NCI-H526 (cell line): ENCODE results near the gene TM7SF2.

Experiments used
- DNase-seq, 2 experiments: peaks; one replicate each; lab custom pipeline; 2025; lab: John Stamatoyannopoulos, UW

TM7SF2 gene

DNA sequence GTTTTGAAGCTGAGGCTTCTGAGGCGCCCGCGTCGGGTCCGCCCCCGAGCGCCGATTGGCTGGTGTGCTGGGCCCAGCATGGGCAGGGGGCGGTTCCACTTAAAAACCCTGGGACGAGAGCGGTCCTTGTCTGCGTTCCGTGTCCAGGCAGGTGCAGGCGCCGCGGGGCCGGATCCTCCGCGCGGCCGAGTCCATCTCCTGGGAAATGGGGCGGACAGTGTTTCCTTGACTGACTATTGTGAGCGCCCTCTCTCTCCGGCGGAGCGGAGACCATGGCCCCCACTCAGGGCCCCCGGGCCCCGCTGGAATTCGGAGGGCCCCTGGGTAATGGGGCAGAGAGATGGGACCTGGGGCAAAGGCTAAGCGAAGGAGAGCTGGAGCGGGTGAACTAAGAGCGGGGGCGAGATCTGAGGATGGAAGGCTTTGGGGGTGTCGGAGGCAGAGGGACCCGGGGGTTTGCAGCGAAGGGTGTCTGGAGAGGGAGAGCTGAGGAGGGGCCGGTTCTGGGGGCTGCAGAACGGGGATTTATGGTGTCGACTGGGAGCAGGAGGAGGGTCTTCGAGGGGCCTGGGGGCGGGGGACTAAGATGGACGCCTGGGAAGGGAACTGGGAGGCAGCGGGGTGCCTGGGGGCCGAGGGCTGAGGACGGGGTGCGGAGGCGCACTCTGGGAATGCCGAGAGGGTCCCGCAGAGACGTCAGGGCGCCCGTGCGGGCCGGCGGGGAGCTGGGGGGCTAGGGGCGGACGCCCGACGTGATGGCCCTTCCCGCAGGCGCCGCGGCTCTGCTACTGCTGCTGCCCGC is at the start of gene TM7SF2:
TSS of gene TM7SF2 (plus strand) at position 129 of the 802 bp plus-strand sequence. CDS start at position 273, 144 bp downstream.
- peak; percentile 94 to 99 for DNase-seq

DNA sequence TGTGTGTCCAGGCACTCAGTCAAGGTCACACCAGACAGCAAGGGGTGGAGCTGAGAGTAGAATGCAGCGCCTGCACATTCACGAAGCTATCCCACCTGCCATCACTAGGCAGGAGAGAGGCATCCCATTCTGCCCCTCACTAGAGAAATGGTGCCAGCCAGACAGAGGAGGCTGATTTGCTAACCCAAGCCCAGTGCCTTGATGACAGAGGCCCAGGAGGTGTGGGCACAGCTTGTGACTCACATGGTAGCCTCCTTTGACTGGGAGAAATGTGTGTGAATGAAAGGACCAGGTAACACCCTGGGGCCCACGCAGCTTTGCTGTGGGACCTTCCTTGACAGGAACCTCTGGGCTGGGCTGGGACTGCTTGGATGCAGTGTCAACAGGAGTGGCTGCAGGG is 48.1 kb upstream of the TM7SF2 start:
- DNase-seq, result no peak

DNA sequence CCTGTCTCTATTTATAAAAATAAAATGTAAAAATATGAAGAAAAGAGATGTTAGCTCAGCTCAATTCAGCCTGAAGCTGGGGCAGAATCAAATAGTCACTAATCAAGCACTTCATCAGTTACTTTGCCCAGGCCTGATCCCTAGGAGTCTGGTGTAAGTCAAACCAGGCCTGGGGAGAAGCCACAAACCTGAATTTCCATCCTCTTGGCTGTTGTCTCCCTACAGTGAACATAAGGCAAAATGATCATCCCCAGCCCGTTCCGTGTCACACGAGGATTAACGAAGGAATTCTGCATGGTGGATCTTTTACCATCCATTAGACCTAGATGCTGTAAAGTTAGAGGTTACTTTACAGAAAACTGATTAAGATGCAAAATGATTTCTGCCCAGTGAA is 46.8 kb upstream of the TM7SF2 start:
- no peak for DNase-seq

DNA sequence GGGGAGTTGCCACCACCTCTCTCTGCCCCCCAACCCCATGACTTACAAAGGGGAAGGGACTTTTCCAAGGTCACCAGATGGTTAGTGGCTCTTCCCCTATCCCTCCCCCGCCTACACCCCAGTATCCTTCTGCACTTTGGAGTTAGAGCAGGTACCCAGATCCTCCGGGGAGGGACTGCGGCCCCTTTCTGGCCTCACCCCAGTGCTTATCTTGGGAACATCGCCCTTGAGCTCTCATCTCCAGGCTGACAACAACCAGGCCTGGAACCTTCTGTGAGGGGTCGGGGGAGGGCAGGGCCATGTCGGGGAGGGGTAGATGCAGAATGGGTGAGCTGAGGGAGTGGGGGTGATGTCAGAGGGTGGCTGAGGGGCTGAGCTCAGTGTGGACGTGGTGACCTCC is 45.8 kb upstream of the TM7SF2 start:
- DNase-seq, result no peak

DNA sequence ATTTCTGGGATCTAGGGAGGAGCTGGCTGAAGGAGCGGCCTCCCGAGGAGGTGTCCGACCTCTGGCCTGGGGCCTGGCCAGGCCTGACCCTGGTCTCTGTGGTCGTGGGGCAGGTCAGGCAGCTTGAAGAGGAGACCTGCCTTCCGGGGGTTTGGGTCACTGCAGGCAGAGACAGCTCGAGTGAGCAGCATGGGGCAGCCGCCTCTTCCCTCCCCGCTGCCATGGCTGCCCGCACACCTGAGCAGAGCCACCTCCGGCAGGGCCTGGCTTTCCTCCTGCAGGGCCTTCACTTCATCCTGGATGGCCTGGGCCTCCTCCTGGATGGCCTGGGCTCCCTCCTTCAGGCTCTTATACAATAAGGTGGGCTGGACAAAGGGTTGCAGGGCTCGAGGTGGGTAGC is 45.4 kb upstream of the TM7SF2 start:
- no peak for DNase-seq

DNA sequence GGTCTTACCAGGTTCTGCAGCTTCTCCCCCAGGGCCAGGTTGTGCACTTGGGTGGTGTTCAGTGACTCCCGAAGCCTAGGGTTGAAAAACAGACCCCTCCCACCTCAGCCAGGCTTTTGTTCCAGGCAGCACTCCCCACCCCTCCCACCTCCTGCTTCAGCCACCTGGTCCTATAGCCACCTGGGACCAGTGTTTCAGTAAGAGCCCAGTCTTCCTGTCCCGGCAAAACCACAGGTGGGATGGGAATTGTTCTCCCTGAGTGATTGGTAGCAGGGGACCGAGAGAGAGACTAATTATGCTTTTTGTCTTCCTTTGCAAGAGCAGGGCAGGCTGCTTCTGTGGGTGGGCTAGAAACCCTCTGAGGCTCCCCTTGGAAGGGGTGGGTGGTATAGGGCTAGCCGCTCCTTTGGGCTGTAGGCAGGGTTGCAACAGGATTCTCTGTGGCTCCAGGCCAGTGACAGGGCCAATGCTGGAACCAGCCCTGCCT is 44.8 kb upstream of the TM7SF2 start:
- DNase-seq, result peak; percentile 11 to 58

DNA sequence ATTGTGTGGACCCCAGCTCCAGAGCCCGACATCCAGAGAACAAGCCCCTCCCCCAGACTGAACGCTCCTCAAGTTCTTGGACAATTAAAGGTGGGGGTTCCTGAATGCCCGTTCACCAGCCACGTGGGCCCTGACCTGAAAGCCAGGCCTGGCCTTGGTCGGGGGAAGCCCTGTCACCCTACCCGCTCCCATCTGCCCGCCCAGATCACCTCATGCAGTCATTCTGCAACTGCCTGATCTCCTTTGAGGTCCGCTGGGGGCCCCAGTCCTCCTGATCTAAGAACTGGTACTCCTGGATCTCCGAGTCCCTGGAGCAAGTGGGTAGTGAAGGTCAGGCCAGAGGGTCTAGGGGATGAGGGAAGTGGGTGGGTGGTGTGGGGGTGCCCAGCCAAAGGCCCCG is 44.2 kb upstream of the TM7SF2 start:
- no peak for DNase-seq

DNA sequence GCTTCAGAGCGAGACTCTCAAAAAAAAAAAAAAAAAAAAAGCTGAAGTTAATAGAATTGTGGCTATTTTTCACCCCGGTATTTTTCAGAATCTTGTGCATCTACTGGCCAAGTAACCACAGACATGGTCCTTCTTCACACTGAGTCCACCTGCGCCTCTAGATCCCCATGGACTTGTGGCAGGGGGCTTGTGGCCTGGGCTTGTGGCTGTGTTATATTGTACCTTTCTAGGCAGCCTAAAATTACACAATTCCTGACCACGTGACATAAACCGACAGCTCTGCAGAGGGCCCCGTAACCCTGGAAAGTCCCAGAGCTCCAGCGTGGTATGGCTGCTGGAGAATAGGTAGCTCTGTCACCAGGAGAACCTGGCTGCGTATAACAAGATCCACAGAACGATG is 42.5 kb upstream of the TM7SF2 start:
- DNase-seq, result peak in 1 of 2 experiments; percentile 28

DNA sequence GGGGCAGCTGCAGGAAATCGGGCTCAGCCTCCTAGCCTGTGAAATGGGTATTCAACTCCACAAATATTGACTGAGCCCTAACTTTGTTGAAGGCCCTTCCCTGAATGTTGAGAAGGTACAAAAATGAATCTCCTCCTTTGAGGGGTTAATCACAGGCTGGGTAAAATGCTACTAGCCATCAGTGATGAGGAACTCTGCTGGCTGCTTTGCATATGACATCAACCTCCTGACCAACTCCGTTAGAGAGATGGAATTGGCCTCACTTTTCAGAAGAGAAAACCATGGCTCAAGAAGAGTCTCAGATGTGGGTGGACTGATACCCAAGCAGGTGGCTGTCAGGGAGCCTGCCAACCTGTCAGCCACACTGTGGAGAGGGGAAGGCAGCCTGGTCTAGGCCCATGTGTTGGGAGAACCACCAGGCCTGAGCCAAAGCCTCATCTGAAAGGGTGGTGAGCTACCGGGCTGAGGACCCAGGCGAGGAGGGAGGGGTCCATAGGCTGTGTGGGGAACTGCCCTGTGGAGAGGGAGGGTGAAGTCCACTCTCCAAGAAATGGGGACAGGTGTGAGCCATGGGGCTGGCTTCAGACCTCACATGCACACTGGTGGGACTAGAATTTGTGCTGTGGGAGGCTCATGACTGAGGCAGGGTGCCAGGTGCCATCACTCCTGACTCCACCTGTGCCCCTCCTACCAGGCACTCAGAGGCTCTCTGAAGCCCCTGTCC is 39.6 kb upstream of the TM7SF2 start:
- DNase-seq, result no peak

DNA sequence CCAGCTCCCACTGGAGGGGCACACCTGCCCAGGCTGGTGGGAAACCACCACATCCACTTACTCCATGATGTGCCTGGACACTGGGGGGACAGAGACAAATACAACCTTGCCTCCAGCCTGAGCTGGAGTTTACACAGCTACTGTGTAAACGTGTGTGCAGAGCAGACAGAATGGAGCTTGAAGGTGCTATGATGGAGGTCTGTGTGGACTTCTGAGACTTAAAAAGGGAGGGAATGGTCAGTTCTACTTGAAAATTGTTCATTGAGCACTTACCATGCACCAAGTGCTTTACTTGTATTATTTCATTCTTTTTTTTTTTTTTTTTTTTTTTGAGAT is 39.1 kb upstream of the TM7SF2 start:
- no peak for DNase-seq

DNA sequence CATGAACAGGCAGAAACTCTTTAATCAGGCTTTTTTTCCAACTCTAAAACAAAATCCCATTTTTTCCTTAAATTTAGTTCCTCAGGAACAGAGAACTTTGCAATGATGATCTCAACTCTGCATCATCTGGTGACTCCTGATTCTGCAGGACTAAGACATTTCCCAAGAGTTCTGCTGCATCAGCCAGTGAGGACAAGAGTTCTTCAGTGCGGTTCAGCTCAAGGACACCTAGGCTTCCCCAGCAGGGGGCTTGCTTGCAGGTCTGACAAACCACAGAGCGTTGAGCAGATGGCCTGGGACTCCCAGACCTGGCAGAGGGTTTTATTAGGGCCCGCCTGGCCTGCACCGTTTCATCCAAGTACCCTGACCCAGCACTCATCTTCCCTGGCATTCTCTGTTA is 34.2 kb upstream of the TM7SF2 start:
- peak in 1 of 2 experiments; percentile 21 for DNase-seq

DNA sequence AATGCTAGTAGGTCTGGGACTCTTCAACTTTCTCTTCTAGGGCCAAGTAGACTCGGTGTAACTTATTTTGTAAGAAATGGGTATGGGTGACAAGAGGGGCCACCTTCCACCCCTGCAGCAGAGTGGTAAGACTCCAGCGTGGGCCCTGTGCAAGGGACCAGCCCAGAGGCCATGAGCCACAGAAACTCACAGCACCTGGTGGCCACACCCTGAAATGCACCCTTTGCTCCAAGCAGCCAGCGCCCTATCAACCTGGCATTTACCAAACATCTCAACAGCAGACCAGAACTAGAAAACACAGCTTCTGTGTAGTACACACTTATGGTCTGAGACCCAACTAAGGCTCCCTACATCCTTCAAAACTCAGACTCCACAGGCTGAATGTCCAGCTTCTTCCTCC is 33.5 kb upstream of the TM7SF2 start:
- DNase-seq, result peak; percentile 28 to 80

DNA sequence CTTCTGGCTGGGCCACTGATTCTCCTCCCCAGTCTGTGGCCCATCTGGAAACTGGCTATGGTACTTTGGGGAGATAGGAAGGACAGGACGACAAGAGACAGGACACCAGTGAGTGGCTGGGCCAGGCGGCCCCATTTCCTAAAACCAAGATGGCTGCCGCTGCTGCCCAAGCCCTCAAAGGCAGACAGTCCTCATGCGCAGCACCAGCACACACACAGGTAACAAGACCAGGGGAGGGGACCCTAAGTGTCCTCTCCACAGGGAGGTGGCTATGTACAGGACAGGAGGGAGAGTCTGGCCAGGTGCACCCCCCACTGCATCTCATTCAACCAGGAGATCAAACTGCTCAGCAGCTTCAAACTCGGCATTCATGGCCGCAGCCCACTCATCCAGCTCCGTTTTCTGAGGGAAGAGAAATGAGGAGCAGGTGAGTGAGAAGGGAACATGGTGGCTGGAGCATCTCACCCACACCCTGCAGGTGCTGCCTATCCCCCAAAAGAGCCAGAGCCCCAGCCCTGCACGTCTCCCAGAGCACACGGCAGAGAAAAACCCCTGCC is 32.8 kb upstream of the TM7SF2 start:
- no peak for DNase-seq

DNA sequence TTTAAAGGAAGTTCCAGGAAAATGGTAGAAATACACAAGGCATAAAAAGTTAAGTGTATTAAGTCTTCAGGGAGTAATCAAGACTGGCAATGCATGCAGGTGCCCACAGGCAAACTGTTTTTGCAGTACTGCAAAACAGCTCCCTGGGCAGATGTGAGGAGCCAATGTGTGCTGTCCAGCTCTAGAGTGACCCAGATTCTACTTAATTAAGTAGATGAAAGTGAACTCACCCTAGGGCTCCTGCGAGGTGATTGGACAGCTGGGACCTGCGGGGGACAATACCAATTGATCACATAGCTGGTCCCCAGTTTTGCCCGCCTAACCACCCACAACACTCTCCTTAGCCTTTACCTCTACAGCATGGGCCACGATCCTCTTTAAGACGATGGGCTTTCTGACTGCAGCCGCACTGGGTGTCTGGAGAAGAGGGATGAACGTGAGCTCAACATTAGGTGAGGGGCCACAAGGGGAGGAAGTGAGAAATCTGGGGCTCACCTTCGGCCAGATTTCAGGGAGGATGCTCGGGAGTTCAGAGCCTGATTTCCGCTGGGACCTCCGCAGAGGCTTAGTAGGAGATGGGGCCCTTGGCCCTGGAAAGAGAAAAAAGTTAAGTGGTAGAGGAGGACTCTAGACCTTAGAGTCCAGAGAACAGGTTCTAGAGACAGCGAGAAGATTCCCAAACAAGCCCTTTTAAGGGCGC is 28.4 kb upstream of the TM7SF2 start:
- DNase-seq, result no peak

DNA sequence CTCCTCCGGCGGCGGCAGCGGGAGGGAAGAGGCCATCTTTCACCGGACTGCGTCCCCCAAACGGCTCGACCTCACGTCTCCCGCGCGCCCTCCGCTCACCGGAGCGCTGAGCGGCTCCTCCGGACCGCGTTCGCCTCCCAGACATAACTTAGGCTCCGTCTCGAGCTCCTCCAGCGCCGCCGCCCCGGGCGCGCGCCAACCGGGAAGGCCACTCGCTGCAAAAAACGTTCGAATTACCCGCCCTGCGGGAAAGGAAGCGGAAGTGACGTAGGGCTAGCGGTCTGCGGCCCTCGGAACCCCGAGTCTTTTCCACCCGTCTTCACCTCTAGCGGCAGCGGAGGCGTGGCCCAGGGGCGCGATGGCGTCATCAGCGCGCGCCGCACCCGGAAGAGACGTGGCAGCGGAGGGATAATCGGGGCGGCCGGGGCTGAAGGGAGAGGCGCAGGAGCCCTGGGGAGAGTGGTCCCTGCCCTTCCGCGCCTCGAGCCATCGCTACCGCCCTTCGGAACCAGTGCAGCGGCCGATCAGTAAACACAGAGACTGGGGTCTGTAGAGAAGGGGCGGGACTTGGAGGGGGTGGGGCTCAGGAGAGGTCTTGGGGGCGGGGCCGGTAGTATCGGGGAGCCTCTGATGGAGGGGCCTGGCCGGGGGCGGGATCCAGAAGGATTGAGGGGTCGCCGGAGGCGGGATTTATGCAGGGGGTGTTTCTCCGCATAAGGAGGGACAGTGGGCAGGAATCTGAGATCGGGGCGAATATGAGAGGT is 27.7 kb upstream of the TM7SF2 start, which contains the start of the genes CDCA5 and ZFPL1:
TSS of gene CDCA5 (minus strand) at position 207 of the 764 bp plus-strand sequence. CDS start at position 145, 62 bp downstream.
TSS of gene ZFPL1 (plus strand) at position 389 of the 764 bp plus-strand sequence. CDS start 477 bp downstream, outside the sequence.
- peak; percentile 90 to 98 for DNase-seq

DNA sequence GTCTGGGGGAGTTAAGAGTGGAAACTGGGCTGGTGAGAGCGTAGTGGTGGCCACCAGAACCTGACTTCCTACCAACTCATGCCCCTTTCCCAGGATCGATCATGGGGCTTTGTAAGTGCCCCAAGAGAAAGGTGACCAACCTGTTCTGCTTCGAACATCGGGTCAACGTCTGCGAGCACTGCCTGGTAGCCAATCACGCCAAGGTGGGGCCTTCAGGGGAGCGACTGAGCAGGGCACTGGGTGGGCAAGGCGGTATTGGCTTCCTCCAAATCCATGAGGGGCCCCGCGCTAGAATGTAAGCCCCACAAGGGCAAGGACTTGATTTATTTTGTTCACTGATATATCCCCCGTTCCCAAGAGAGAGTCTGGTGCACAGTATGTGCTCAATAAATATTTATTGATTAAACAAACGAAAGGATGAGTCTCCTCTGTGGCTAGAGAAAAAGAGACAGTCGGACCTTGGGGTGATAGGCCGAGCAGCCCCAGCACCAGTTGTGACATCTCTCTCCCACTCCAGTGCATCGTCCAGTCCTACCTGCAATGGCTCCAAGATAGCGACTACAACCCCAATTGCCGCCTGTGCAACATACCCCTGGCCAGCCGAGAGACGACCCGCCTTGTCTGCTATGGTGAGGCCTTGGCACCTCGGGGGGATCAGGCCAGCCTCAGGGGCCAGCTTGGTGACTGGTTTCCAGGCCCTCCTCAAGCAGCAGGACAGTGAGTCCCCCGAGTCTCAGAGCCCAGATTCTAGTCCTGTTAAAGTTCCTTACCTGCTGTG is 26.9 kb upstream of the TM7SF2 start:
- no peak for DNase-seq

DNA sequence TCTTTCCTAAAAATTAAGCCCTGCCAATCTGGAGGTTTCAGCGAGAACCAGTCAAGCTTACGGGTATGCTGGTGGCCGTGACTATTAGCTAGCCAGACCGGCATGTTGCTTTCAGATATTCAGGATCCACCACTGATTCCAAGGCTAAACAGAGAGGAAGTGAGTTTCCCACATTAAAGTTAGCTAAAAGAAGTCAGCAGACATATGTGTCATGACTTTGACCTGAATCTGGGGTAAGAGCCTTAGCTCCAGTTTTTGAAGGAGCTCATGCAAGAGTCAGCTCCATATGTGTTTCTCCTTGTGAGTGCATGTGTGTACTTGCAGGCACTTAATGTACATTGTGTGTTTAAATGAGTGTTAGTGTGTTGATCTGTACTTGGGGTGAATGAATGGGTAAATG is 26.2 kb upstream of the TM7SF2 start:
- no peak for DNase-seq

DNA sequence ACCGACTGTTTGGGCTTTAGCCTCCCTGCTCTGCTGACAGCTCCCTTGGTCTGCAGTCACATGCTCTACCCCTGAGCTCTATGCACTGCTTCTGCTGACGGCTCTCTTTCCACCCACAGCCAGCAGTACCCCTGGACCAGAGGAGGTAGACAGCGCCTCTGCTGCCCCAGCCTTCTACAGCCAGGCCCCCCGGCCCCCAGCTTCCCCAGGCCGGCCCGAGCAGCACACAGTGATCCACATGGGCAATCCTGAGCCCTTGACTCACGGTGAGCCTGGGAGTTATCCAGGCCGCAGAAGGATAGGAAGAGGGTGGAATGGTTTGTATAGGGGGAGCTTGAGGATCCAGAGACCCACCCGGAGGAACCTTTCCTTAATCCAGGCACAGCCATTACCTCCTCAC is 24.9 kb upstream of the TM7SF2 start:
- no peak for DNase-seq

DNA sequence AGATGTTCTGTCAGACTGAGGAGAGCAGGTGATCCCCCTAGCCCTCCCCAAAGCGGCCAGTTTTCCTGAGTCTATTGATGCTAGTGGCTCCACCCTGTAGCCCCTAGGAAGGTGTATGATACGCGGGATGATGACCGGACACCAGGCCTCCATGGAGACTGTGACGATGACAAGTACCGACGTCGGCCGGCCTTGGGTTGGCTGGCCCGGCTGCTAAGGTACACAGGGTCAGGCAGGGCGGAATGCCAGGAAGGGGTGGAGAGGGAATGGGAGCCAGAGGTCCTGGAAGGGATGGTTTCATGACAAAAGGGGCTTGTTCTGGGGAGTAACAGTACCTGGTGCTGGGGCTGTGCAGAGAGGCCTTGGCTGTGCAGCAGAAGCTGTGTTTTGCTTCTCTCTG is 24.5 kb upstream of the TM7SF2 start:
- DNase-seq, result no peak

DNA sequence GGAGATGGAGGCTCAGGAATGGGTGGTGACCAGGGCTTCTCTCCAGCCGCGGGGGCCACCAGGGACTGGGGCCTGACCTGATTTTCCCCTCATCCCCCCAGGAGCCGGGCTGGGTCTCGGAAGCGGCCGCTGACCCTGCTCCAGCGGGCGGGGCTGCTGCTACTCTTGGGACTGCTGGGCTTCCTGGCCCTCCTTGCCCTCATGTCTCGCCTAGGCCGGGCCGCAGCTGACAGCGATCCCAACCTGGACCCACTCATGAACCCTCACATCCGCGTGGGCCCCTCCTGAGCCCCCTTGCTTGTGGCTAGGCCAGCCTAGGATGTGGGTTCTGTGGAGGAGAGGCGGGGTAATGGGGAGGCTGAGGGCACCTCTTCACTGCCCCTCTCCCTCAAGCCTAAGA is 23.8 kb upstream of the TM7SF2 start:
- no peak for DNase-seq

DNA sequence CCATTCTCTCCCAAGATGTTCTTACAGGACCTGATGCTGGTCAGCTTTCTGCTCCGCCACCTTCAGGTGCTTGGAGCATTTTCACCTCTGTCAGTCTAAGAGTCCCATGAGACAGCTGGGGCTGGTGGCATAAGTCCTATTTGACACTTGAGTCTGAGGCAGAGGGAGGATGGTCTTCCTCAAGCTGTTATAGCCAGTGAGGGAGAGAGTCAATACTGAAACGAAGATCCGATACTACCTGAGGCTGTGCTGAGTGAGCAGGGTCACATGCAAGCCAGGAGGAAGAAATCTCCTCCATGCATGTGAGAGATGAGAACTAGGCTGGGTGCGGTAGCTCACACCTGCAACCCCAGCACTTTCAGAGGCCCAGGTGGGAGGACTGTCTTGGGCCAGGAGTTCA is 22.1 kb upstream of the TM7SF2 start:
- no peak for DNase-seq
